GM19025 (cell line): ENCODE data around the gene NUBP2.

ENCODE experiments used
- ATAC-seq: cut with Tn5 transposase; IDR thresholded peaks from one replicate; pipeline ENCODE4 v1.9.1; 2021; ENCODE audit warnings: mild to moderate bottlenecking, low read depth, moderate library complexity; ENCODE audit not compliant: unreplicated experiment

Gene NUBP2

GRCh38 chr16:1822801-1823200, 40.0 kb downstream of the NUBP2 start:
- no peak for ATAC-seq

GRCh38 chr16:1823821-1824220, 41.1 kb downstream of the NUBP2 start:
- ATAC-seq = no peak

GRCh38 chr16:1825381-1825863, 42.7 kb downstream of the NUBP2 start:
- no peak for ATAC-seq

- ATAC-seq = peak; percentile 52
Observed at GRCh38 chr16:1825864-1826690, 43.3 kb downstream of the NUBP2 start.

GRCh38 chr16:1826691-1827573, 44.2 kb downstream of the NUBP2 start, which contains the start of the genes FAHD1 and HAGH:
TSS of gene FAHD1 (plus strand) at chr16:1827206. CDS start at chr16:1827239, 33 bp downstream.
TSS of gene HAGH (minus strand) at chr16:1826825. CDS start at chr16:1826787, 38 bp downstream.
- peak; percentile 73 for ATAC-seq

GRCh38 chr16:1828645-1829410, 46.1 kb downstream of the NUBP2 start:
- ATAC-seq = no peak

- no peak for ATAC-seq
Observed at GRCh38 chr16:1830213-1830612, 47.5 kb downstream of the NUBP2 start.

GRCh38 chr16:1831186-1832075, 48.7 kb downstream of the NUBP2 start:
- no peak for ATAC-seq

GRCh38 chr16:1832838-1833454, 50.2 kb downstream of the NUBP2 start:
- no peak for ATAC-seq

GRCh38 chr16:1834096-1834495, 51.3 kb downstream of the NUBP2 start:
- ATAC-seq = no peak
